ENCODE results near the gene CKLF. TPM values are rescaled to one million over a fixed set of nuclear protein-coding genes. Genes with fewer than 3 reads are reported as not detected.

The CKLF gene
- total RNA-seq, 1 experiment from 2014 or later = 47.9 TPM

GRCh38 chr16:66580605-66581209, 28.3 kb downstream of the CKLF start:
- Histone ChIP-seq H3K4me2 (ENCODE audit: low read length) (no peak overlapping the region), H2AFZ (ENCODE audit: low read length) (no peak overlapping the region), H3K36me3 (ENCODE audit: low read depth, low read length) (no peaks in the 10 kb centered on the region), H3K9ac (ENCODE audit: low read length) (no peak overlapping the region), H3K9me2 (replicated peaks; ENCODE audit: low read length) (no peaks in the 10 kb centered on the region), H3K4me3 (ENCODE audit: low read length) (no peak overlapping the region), H3F3A (ENCODE audit: low read length, unreplicated experiment) (no peaks in the 10 kb centered on the region), H3K27ac (ENCODE audit: low read length) (no peak overlapping the region), H3K9me3 (ENCODE audit: low read length) (no peaks in the 10 kb centered on the region), H3K4me1 (ENCODE audit: insufficient read depth, low read length) (peaks cover 18% of the 10 kb centered on the region), H3K79me2 (ENCODE audit: low read length) (no peaks in the 10 kb centered on the region), H4K20me1 (ENCODE audit: low read length) (no peaks in the 10 kb centered on the region), H3K27me3 (ENCODE audit: low read length) (no peaks in the 10 kb centered on the region)
- TF ChIP-seq EZH2 (IDR thresholded peaks at IDR 0.05; ENCODE audit: low read length, unreplicated experiment) = no peak
- intact Hi-C loops (cut with micrococcal nuclease) = no loop called here
- ChIA-PET POLR2A (ENCODE audit: unreplicated experiment) (no interaction called here), CTCF (no interaction called here)
- ATAC-seq (peak; percentile 83), DNase-seq (peak; percentile 65)
- no TSS peak for BruUV-seq (replicated peaks)

GRCh38 chr16:66581246-66581952, 29.0 kb downstream of the CKLF start:
- Histone ChIP-seq H3K9ac (ENCODE audit: low read length) (no peak overlapping the region), H3K27me3 (ENCODE audit: low read length) (no peaks in the 10 kb centered on the region), H2AFZ (ENCODE audit: low read length) (no peak overlapping the region), H3K9me3 (ENCODE audit: low read length) (no peaks in the 10 kb centered on the region), H4K20me1 (ENCODE audit: low read length) (no peaks in the 10 kb centered on the region), H3K36me3 (ENCODE audit: low read depth, low read length) (no peaks in the 10 kb centered on the region), H3K27ac (ENCODE audit: low read length) (no peak overlapping the region), H3K4me3 (ENCODE audit: low read length) (no peak overlapping the region), H3K4me1 (ENCODE audit: insufficient read depth, low read length) (peaks cover 18% of the 10 kb centered on the region), H3K79me2 (ENCODE audit: low read length) (no peaks in the 10 kb centered on the region), H3F3A (ENCODE audit: low read length, unreplicated experiment) (no peaks in the 10 kb centered on the region), H3K9me2 (replicated peaks; ENCODE audit: low read length) (no peaks in the 10 kb centered on the region), H3K4me2 (ENCODE audit: low read length) (no peak overlapping the region)
- ChIA-PET POLR2A (ENCODE audit: unreplicated experiment) (no interaction called here), CTCF (no interaction called here)
- DNase-seq (no peak), ATAC-seq (no peak)
- TF ChIP-seq CTCF (conservative IDR thresholded peaks at IDR 0.05; ENCODE audit: low read depth, low read length) (no peak), EZH2 (IDR thresholded peaks at IDR 0.05; ENCODE audit: low read length, unreplicated experiment) (no peak), EZH2phosphoT487 (IDR thresholded peaks at IDR 0.05; ENCODE audit: borderline replicate concordance, low read length) (no peak)
- no TSS peak for BruUV-seq (replicated peaks)
- intact Hi-C loops (cut with micrococcal nuclease) = no loop called here

- TF ChIP-seq CTCF (conservative IDR thresholded peaks at IDR 0.05; ENCODE audit: low read depth, low read length) (no peak), EZH2phosphoT487 (IDR thresholded peaks at IDR 0.05; ENCODE audit: borderline replicate concordance, low read length) (no peak), EZH2 (IDR thresholded peaks at IDR 0.05; ENCODE audit: low read length, unreplicated experiment) (no peak)
- BruUV-seq (replicated peaks) = no TSS peak
- Histone ChIP-seq H3K4me3 (ENCODE audit: low read length) (no peak overlapping the region), H3K9me2 (replicated peaks; ENCODE audit: low read length) (no peaks in the 10 kb centered on the region), H2AFZ (ENCODE audit: low read length) (no peak overlapping the region), H3K4me1 (ENCODE audit: insufficient read depth, low read length) (peaks cover 10% of the 10 kb centered on the region), H3K9ac (ENCODE audit: low read length) (no peak overlapping the region), H3K27ac (ENCODE audit: low read length) (no peak overlapping the region), H3K79me2 (ENCODE audit: low read length) (no peaks in the 10 kb centered on the region), H4K20me1 (ENCODE audit: low read length) (no peaks in the 10 kb centered on the region), H3F3A (ENCODE audit: low read length, unreplicated experiment) (no peaks in the 10 kb centered on the region), H3K27me3 (ENCODE audit: low read length) (no peaks in the 10 kb centered on the region), H3K4me2 (ENCODE audit: low read length) (no peak overlapping the region), H3K9me3 (ENCODE audit: low read length) (no peaks in the 10 kb centered on the region), H3K36me3 (ENCODE audit: low read depth, low read length) (no peaks in the 10 kb centered on the region)
- CTCF ChIA-PET = no interaction called here
- ATAC-seq = no peak
- intact Hi-C loops (cut with micrococcal nuclease) = no loop called here
- no peak for DNase-seq
- POLR2A ChIA-PET (ENCODE audit: unreplicated experiment) = interaction anchor here (0.6 kb wide), 1 partner anchor 107 kb away, joined by 3 read pairs; no protein-coding TSS in a partner anchor
Measured at GRCh38 chr16:66585481-66586239, 33.3 kb downstream of the CKLF start.
